Mucosa of rectum (tissue), 2 donors: Measurements from ENCODE around the gene DNAAF5.
"Not testable (repeated sequence)": the region's sequence is repeated elsewhere in the genome, so short reads cannot be mapped to it uniquely, and the experiment has no call there.

Experiments
- H3K27ac ChIP-seq, 2 donors: one replicate each; pipeline ENCODE4 v1.7.0; 2013; ENCODE audit warnings: inconsistent platforms in 2 of 2, low read depth in 2 of 2, low read length in 2 of 2
- H3K27me3 ChIP-seq, 2 donors: one replicate each; pipeline ENCODE4 v1.7.0; 2013; ENCODE audit warnings: low read length in 2 of 2; ENCODE audit not compliant: control insufficient read depth in 2 of 2, insufficient read depth in 2 of 2
- H3K36me3 ChIP-seq, 2 donors: one replicate each; pipeline ENCODE4 v1.7.0; 2013; ENCODE audit warnings: low read length in 2 of 2; ENCODE audit not compliant: control insufficient read depth in 2 of 2, insufficient read depth in 2 of 2
- H3K4me1 ChIP-seq, 2 donors: one replicate each; pipeline ENCODE4 v1.7.0; 2013; ENCODE audit warnings: low read length in 2 of 2, mild to moderate bottlenecking in 1 of 2; ENCODE audit not compliant: control insufficient read depth in 2 of 2, insufficient read depth in 2 of 2
- H3K4me3 ChIP-seq, 2 donors: one replicate each; pipeline ENCODE4 v1.7.0; 2013; ENCODE audit warnings: low read length in 2 of 2
- H3K9ac ChIP-seq, 2 donors: one replicate each; pipeline ENCODE4 v1.7.0; 2013; ENCODE audit warnings: low read length in 2 of 2, low read depth in 1 of 2, mild to moderate bottlenecking in 1 of 2
- H3K9me3 ChIP-seq, 2 donors: one replicate each; pipeline ENCODE4 v1.7.0; 2013; ENCODE audit warnings: low read length in 2 of 2; ENCODE audit not compliant: control insufficient read depth in 2 of 2
- donor health status: healthy.
- donor health status: Normal muscosa, but diverticular disease.

Gene DNAAF5

DNA sequence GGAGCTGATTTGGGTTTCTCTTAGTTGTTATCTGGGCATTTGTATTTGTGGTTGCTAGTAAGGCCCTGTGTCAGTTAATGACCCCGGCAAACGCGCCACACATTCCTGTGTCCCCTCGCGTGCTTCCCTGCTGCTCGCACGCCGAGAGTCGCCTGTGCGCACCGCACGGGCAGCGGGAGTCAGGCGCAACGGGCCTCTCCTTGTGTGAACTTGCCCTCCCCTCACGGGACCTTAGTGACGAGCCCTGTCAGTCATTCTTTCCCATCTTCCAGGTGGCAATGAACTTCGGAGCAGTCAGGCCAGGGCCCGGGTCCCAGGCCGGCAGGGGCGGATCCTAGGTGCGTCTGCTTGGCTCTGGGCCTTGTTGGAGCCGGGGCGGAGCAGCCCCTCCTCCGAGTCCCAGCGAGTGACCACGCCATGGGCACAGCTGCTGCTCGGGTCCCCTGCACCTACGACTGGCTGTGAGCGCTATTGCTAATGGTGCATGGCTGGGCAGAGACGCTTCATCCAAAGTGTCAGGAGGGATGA, 13.0 kb downstream of the DNAAF5 start:
- H3K4me3 ChIP-seq: no peak overlapping the region
- H3K9me3 ChIP-seq: peaks cover 7% of the 10 kb centered on the region in 2 donors
- no peaks in the 10 kb centered on the region for H3K4me1 ChIP-seq
- H3K27me3 ChIP-seq: no peaks in the 10 kb centered on the region
- no peak overlapping the region for H3K9ac ChIP-seq
- H3K27ac ChIP-seq: no peak overlapping the region
- H3K36me3 ChIP-seq: peaks cover 27 to 28% of the 10 kb centered on the region in 2 donors

DNA sequence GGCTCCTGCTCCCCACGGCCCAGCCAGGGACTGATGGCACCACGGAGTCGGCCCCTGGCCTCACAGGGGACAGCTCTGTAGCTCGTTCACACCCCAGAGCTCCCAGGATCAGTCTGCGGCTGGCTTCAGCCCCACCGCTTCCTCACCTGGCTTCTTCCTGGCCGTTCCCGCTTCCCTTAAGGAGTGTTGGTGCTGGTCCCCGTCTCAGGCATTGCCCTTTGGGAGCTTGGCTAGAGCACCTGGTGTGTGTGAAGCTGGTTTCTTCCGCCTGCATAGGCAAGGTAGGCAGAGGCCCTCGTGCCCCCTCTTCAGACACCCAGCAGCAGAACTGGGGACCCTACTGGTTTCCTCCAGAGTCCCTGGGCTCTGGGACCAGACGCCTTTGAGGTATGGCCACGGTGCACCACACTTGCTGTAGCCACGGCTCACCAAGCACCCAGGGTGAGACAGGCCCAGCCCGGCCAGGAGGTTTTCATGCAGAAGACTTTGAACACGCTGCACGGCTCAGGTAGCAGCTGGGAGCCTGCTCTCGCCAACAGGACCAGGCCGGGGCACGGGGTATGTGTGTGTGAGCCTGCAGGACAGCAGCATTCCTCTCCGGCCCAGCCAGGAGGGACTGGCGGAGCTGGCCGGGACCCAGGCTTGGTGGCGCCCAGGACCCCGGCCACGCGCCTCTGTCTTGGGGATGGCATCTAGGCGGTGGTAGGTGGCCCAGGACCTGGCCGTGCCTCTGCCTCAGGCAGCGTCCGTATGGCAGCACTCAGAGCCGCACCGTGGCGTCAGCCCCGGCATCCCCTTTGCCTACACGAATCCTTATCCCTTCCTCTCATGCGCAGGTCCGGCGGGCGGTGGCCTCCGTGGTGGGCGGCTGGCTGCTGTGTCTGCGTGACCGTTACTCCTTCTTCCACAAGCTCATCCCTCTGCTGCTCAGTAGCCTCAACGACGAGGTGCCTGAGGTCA, 13.8 kb downstream of the DNAAF5 start:
- H3K27ac ChIP-seq: no peak overlapping the region

DNA sequence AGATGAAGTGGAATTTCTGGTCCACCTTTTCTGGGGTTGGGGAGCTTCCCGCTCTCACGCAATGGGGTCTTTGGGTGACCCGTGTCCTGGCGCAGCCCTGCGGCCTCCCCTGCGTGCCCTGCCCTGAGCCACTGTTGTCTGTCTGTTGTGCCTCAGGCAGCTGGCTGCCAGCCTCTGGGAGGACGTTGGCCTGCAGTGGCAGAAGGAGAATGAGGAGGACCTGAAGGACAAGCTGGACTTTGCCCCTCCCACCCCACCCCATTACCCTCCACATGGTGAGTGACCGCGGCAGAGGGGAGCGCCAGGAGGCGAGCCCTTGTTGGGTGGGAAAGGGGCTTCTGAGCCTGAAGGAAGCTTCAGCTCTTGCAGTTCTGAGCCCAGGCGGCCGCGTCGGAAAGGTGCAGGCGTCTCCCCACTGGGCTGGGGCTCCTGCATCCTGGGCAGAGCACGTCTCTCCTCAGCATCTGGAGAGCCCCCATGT, 14.7 kb downstream of the DNAAF5 start:
- Histone ChIP-seq H3K27ac (no peak overlapping the region), H3K36me3 (peaks cover 28 to 31% of the 10 kb centered on the region in 2 donors), H3K9me3 (no peaks in the 10 kb centered on the region), H3K27me3 (no peaks in the 10 kb centered on the region), H3K4me3 (no peak overlapping the region), H3K9ac (no peak overlapping the region), H3K4me1 (no peaks in the 10 kb centered on the region)

More for the DNA sequence above, 13.8 kb downstream of the DNAAF5 start:
- Histone ChIP-seq H3K9ac (no peak overlapping the region), H3K9me3 (peaks cover 0 to under 1% of the 10 kb centered on the region in 2 donors), H3K36me3 (peaks cover 25 to 27% of the 10 kb centered on the region in 2 donors), H3K27me3 (no peaks in the 10 kb centered on the region), H3K4me3 (no peak overlapping the region), H3K4me1 (no peaks in the 10 kb centered on the region)

DNA sequence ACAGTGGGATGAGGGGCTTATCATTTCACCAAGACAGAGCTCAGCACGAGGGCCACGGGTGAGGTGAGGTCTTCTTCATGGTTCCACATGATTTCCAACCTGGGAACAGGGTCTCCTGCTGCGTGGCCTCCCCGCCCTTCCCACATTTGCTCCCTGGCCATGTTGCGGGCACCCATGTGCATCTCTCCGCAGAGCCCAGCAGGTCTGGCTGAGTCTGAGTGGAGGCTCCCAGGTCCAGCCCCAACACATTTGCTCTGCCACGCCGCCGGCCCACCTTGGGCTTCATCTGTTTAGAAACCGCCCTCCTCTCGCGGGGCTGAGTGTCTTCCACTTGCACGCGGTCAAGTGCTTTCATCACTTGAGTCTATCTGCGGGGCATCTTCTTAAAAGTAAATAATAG, 15.4 kb downstream of the DNAAF5 start:
- H3K9ac ChIP-seq: no peak overlapping the region
- H3K36me3 ChIP-seq: peaks cover 28 to 31% of the 10 kb centered on the region in 2 donors
- no peak overlapping the region for H3K27ac ChIP-seq
- no peaks in the 10 kb centered on the region for H3K9me3 ChIP-seq
- no peaks in the 10 kb centered on the region for H3K27me3 ChIP-seq
- H3K4me3 ChIP-seq: no peak overlapping the region
- H3K4me1 ChIP-seq: no peaks in the 10 kb centered on the region

DNA sequence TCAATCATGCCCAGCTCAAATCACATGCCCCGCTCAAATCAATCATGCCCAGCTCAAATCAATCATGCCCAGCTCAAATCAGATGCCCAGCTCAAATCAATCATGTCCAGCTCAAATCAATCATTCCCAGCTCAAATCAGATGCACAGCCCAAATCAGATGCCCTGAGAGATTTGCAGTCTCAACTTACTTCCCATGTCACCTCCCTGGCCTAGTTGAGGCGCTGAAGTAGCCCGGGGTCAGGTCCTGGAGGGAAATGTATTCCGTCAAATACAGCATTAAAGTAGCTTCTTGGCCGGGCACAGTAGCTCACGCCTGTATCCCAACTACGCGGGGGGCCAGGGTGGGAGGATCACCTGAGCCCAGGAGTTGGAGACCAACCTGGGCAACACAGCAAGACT, 16.3 kb downstream of the DNAAF5 start:
- H3K27ac ChIP-seq: no peak overlapping the region
- H3K9ac ChIP-seq: no peak overlapping the region
- H3K36me3 ChIP-seq: peaks cover 25 to 28% of the 10 kb centered on the region in 2 donors
- no peaks in the 10 kb centered on the region for H3K4me1 ChIP-seq
- no peaks in the 10 kb centered on the region for H3K27me3 ChIP-seq
- H3K4me3 ChIP-seq: no peak overlapping the region
- H3K9me3 ChIP-seq: no peaks in the 10 kb centered on the region

DNA sequence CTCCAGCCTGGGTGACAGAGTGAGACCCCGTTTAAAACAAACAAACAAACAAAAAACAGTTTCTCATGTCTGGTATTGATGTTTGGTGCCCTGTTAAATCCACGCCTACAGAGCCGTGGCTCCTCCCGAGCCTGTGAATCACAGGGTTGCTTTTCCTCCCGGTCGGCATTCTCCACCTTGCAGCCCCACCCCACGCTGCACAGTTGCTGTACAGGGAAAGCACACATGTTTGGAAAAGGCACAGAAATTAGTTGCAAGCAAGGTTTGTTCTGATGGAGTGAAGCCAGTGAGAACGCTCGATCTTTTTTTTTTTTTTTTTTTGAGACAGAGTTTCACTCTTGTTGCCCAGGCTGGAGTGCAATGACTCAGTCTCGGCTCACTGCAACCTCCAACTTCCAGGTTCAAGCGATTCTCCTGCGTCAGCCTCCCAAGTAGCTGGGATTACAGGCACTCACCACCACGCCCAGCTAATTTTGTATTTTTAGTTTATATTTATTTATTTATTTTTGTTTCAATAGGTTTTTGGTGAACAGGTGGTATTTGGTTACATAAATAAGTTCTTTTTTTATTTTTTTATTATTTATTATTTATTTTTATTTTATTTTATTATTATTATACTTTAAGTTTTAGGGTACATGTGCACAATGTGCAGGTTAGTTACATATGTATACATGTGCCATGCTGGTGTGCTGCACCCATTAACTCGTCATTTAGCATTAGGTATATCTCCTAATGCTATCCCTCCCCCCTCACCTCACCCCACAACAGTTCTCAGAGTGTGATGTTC, 17.0 kb downstream of the DNAAF5 start:
- peaks cover 24 to 28% of the 10 kb centered on the region in 2 donors for H3K36me3 ChIP-seq
- not testable (repeated sequence) for H3K4me1 ChIP-seq, H3K9ac ChIP-seq, H3K4me3 ChIP-seq, H3K9me3 ChIP-seq, H3K27ac ChIP-seq, H3K27me3 ChIP-seq

DNA sequence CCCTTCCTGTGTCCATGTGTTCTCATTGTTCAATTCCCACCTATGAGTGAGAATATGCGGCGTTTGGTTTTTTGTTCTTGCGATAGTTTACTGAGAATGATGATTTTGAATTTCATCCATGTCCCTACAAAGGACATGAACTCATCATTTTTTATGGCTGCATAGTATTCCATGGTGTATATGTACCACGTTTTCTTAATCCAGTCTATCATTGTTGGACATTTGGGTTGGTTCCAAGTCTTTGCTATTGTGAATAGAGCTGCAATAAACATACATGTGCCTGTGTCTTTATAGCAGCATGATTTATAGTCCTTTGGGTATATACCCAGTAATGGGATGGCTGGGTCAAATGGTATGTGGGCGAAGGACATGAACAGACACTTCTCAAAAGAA, 17.6 kb downstream of the DNAAF5 start:
- H3K9me3 ChIP-seq, H3K4me1 ChIP-seq, H3K4me3 ChIP-seq, H3K9ac ChIP-seq, H3K27me3 ChIP-seq, H3K27ac ChIP-seq: not testable (repeated sequence)
- H3K36me3 ChIP-seq: peaks cover 24 to 30% of the 10 kb centered on the region in 2 donors

DNA sequence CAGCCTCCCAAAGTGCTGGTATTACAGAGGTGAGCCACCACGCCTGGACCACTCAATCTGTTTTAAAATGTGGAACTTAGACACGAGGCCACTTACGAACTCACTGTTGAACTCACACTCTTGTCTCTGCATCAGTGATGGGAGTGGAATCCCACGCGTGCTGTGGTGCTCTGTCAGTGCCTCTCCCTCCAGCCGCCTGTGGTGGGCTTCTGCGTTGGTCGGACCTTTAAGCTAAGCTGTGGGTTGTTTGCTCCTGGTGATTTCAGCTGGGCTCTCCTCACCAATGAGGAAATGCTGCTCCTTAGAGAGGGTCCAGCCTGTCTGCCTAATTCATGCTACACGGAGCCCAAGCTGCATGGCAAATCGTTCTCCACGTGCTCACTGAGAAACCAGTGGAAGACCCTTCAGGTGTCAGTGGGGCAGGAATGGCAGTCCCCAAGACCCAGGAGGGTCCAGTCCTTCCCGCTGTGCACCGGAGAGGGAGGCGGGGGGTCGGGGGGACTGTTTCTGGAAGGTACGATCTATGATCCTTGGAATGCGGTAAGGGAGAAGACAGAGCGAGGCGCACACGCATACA, 18.4 kb downstream of the DNAAF5 start:
- Histone ChIP-seq H3K9ac (no peak overlapping the region), H3K27ac (no peak overlapping the region), H3K36me3 (peaks cover 28 to 29% of the 10 kb centered on the region in 2 donors), H3K27me3 (no peaks in the 10 kb centered on the region), H3K4me3 (no peak overlapping the region), H3K9me3 (no peaks in the 10 kb centered on the region), H3K4me1 (no peaks in the 10 kb centered on the region)

DNA sequence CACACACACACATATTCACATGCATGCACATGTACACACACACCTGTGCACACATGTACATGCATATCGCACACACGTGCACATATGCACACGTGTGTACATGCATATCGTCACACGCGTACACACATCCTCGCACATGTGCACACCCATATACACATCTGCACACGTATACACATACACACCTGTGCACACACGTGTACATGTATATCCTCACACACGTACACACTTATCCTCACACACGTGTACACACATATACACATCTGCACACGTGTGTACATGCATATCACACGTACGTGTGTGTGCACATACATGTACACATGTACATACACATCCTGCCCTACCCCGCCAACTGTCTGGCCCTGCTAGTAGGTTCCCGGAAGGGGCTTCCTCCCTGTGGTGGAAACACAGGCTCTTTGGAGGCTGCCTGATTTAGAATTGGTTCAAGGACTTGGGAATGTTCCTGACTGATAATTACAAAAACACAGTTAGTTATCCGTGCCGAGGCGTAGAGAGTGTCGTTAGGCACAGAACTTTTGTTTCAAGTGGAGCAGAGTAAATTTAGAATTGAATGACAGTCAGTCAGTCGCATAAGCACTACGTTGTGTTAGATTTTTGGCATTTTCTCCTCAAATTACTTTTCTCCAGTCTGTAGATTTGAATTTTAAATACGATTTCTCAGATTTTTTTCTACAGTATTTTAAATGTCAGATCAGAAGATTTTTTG, 19.1 kb downstream of the DNAAF5 start:
- peaks cover 25 to 27% of the 10 kb centered on the region in 2 donors for H3K36me3 ChIP-seq

More for the DNA sequence above, 19.1 kb downstream of the DNAAF5 start:
- Histone ChIP-seq H3K27ac (no peak overlapping the region), H3K4me1 (no peaks in the 10 kb centered on the region), H3K27me3 (no peaks in the 10 kb centered on the region), H3K9ac (no peak overlapping the region), H3K4me3 (no peak overlapping the region), H3K9me3 (no peaks in the 10 kb centered on the region)
